Tibial nerve (tissue), 4 donors: ENCODE data around the gene PECR. TPM values are rescaled to one million over a fixed set of nuclear protein-coding genes. Genes with fewer than 3 reads are reported as not detected.

Experiments used
- DNase-seq, 2 donors: peaks; one replicate each; pipeline ENCODE4 v3.0.0-alpha.2; 2019; ENCODE audit warnings: low spot score in 2 of 2
- H3K27ac ChIP-seq, 4 donors: fragments of 200-600 bp; sonication (generic) in 3 of 4; one replicate each; pipeline ENCODE4 v1.5.1; 2017 to 2019; ENCODE audit warnings: mild to moderate bottlenecking in 1 of 4
- H3K27me3 ChIP-seq, 2 donors: fragments of 200-600 bp; sonication (generic) in 1 of 2; one replicate each; pipeline versions ENCODE4 v1.5.1 to v1.6.0; 2017 to 2019
- H3K36me3 ChIP-seq, 3 donors: fragments of 200-600 bp; sonication (generic); one replicate each; pipeline ENCODE4 v1.5.1; 2018 to 2019
- H3K4me1 ChIP-seq, 4 donors: fragments of 200-600 bp; sonication (generic) in 3 of 4; one replicate each; pipeline ENCODE4 v1.5.1; 2017 to 2019
- H3K4me3 ChIP-seq, 4 donors: fragments of 200-600 bp; sonication (generic) in 3 of 4; one replicate each; pipeline ENCODE4 v1.5.1; 2017 to 2019; ENCODE audit warnings: mild to moderate bottlenecking in 1 of 4, moderate library complexity in 1 of 4
- H3K9me3 ChIP-seq, 4 donors: fragments of 200-600 bp; sonication (generic) in 3 of 4; one replicate each; pipeline ENCODE4 v1.5.1; 2017 to 2019
- EP300 ChIP-seq, 2 donors: sonication (generic); formaldehyde crosslinking; IDR thresholded peaks; one replicate each; pipeline ENCODE4 v1.6.1; 2017; ENCODE audit warnings: antibody characterized with exemption in 2 of 2, mild to moderate bottlenecking in 1 of 2
- POLR2A ChIP-seq, 2 donors: fragments of 450-650 bp; IDR thresholded peaks; one replicate each; pipeline ENCODE4 v1.6.1; 2017; ENCODE audit warnings: antibody characterized with exemption in 2 of 2, mild to moderate bottlenecking in 2 of 2, moderate library complexity in 2 of 2
- WGBS, 2 donors: methylation state at CpG; one replicate each; pipeline ENCODE4 v1.1.5; 2018; 5-methylcytosine and 5-hydroxymethylcytosine counted together
- total RNA-seq, 4 donors: library from RNA; depleted of rRNA; stranded (reverse); fragments of >200 nt; gene quantifications; one replicate each; pipeline ENCODE4 v1.1.0, GENCODE V29; 2016
- TF ChIP-seq, protein P1 (sequence below), 5 experiments: fragments of 200-600 bp in 3 of 5; fragments of 450-650 bp in 2 of 5; sonication (generic) in 3 of 5; IDR thresholded peaks; one replicate each; pipeline ENCODE4 v1.5.1; 2016 to 2019; ENCODE audit warnings: antibody characterized with exemption in 5 of 5, mild to moderate bottlenecking in 3 of 5, moderate library complexity in 2 of 5

PECR gene
- total RNA-seq, 4 donors from 2014 or later, result 12.7 to 18.8 (median 16.0) TPM

DNA sequence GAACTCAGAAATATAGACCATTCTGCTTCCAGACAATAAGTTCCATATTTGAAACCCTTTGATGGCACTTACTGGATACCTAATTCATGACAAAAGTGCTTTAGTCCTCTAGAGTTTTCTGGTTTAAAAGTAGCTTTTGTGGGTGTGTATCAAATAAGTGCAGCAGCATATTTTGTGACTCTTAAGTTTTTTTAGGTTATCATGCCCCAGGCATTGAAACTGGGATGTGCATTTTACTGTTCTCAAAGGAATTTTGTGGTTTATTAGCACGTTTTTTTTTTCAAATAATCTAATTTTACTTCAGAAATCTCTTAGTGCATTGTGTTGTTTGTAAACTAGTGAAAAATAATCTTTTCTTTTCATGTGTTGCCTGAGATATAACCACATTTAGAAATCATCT lies 29.0 kb upstream of the PECR start:
- Histone ChIP-seq H3K27me3 (no peaks in the 10 kb centered on the region), H3K9me3 (no peaks in the 10 kb centered on the region), H3K4me1 (peaks cover 0 to 58% (median 22%) of the 10 kb centered on the region in 4 donors), H3K4me3 (peak overlapping the region in 2 of 4 donors; percentile 83 to 90), H3K36me3 (peaks cover 0 to 32% (median 0%) of the 10 kb centered on the region in 3 donors), H3K27ac (peak overlapping the region in 1 of 4 donors; percentile 95)
- WGBS, 2 donors, result 17 to 27% methylated on average over 1 of the region's 1 CpG
- TF ChIP-seq, protein P1, sequence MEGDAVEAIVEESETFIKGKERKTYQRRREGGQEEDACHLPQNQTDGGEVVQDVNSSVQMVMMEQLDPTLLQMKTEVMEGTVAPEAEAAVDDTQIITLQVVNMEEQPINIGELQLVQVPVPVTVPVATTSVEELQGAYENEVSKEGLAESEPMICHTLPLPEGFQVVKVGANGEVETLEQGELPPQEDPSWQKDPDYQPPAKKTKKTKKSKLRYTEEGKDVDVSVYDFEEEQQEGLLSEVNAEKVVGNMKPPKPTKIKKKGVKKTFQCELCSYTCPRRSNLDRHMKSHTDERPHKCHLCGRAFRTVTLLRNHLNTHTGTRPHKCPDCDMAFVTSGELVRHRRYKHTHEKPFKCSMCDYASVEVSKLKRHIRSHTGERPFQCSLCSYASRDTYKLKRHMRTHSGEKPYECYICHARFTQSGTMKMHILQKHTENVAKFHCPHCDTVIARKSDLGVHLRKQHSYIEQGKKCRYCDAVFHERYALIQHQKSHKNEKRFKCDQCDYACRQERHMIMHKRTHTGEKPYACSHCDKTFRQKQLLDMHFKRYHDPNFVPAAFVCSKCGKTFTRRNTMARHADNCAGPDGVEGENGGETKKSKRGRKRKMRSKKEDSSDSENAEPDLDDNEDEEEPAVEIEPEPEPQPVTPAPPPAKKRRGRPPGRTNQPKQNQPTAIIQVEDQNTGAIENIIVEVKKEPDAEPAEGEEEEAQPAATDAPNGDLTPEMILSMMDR (IDR thresholded peaks at IDR 0.05), result no peak
- no peak for TF ChIP-seq POLR2A (IDR thresholded peaks at IDR 0.05)
- TF ChIP-seq EP300 (IDR thresholded peaks at IDR 0.05), result no peak
- DNase-seq, result no peak

DNA sequence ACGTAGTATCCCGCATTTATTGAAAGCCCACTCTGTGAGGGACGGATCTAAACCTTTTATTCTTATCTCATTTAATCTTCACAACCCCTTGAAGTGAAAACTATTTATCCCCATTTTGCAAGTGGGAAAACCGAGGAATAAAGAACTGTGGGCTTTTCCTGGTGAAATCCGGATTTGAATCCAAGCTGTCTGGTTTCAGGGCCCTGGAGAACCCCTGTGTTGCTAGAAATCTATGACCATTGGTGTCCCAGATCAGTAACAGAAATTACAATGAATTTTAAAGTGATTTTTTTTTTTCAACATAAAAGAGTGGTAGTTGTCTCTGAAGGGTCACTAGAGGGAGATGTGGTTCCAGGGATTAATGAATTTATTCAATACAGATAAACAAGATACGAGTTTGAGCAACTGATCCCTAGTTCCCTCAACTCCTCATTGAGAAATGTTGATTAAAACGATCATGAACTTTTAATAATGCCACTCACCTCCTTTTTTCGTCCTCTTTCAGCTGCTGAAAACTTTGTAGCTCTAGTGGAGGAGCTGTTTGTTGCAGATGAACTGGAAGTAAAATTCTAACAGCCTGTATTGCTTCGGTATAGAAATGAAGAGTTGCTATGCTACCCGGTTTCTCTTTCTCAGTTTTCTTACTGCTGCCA lies 28.5 kb upstream of the PECR start:
- WGBS, 2 donors, result 3 to 7% methylated on average over 10 of the region's 10 CpGs
- H3K36me3 ChIP-seq, result peaks cover 0 to 32% (median 0%) of the 10 kb centered on the region in 3 donors
- no peak for DNase-seq
- H3K27ac ChIP-seq, result peak overlapping the region; percentile 72 to 95 (median 90)
- H3K4me3 ChIP-seq, result peak overlapping the region; percentile 77 to 90 (median 84)
- TF ChIP-seq, protein P1 (IDR thresholded peaks at IDR 0.05), result peak; percentile 24 to 40 (median 37)
- TF ChIP-seq EP300 (IDR thresholded peaks at IDR 0.05) (no peak), POLR2A (IDR thresholded peaks at IDR 0.05) (no peak)
- no peaks in the 10 kb centered on the region for H3K27me3 ChIP-seq
- H3K4me1 ChIP-seq, result peaks cover 0 to 53% (median 17%) of the 10 kb centered on the region in 4 donors
- no peaks in the 10 kb centered on the region for H3K9me3 ChIP-seq

DNA sequence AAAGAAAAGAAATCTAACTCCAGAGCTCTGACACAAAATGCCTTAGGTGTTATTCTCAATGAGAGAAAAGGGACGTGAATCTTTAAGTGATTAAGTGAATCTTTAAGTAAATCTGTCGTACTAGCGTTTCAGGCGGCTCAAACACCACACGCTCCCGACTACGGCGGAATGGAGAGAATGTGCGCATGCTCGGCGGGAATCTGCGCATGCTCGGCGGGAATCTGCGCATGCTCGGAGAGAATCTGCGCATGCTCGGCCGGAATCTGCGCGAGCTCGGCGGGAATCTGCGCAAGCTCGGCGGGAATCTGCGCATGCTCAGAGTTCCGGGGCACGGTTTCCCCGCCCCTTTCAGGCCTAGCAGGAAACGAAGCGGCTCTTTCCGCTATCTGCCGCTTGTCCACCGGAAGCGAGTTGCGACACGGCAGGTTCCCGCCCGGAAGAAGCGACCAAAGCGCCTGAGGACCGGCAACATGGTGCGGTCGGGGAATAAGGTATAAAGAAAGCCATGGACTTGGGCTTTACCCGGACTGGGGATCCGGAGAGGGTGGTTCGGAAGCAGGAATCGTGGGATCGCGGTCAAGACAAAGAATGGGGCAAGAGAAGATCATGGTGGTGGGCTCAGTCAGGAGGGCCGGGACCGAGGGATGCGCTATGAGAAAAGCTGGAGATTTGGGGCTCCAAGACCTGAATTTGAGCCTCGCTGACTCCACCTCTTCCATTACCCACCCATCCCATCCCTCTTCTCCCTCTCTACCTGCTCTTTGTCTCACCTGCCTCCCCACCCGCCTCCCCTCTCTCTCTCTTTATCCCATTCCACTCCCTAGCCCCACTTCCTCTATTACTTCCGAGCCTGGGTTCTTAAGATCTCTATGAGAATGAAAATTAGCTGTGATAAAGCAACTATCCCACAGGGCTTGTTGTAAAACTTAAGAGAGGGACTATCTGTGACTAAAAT lies 27.6 kb upstream of the PECR start, which contains the start of gene XRCC5:
TSS of gene XRCC5 (plus strand) at position 382 of the 955 bp plus-strand sequence. CDS start at position 471, 89 bp downstream.
- no peaks in the 10 kb centered on the region for H3K27me3 ChIP-seq
- DNase-seq, result peak; percentile 91 to 92
- 0% methylated on average over 47 to 57 of the region's 57 CpGs for WGBS, 2 donors

DNA sequence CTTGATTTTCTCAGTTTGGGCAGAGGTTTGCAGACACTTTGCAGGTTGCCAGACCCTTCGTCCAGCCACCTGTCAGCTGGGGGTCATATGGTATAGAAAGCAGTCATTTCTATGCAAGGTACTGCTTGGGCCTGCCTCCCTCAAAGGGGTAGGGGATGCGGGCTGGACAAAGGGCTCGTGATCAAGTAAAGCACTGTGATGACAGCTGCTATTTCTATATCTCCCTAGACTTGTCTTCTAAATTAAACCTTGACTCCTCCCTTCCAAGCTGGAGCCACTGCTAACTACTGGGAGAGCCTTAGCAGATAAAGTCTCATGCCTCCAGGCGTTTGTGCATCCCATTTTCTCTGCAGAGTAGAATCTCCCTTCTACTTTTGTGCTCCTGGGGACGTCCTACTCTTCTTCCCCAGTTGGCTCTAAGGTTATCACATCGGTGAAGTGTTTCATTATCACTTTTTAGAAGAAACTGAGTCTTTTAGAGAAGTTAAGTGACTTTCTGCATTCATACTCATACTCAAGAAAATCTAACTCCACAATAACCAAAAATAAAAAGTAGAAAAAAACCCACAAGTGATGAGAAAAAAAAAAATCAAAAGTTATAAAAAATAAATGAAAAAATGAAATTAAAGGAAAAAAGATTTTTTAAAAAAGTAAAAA lies 26.8 kb upstream of the PECR start:
- Histone ChIP-seq H3K36me3 (peaks cover 0 to 22% (median 0%) of the 10 kb centered on the region in 3 donors), H3K27me3 (no peaks in the 10 kb centered on the region), H3K4me3 (peak overlapping the region; percentile 13 to 90 (median 80)), H3K27ac (peak overlapping the region; percentile 26 to 95 (median 90)), H3K4me1 (peaks cover 0 to 41% (median 17%) of the 10 kb centered on the region in 4 donors), H3K9me3 (no peaks in the 10 kb centered on the region)
- TF ChIP-seq EP300 (IDR thresholded peaks at IDR 0.05), result no peak
- TF ChIP-seq POLR2A (IDR thresholded peaks at IDR 0.05), result no peak
- TF ChIP-seq, protein P1 (IDR thresholded peaks at IDR 0.05), result no peak
- 51 to 55% methylated on average over 6 of the region's 6 CpGs for WGBS, 2 donors
- DNase-seq, result no peak

More for the DNA sequence above, 27.6 kb upstream of the PECR start, which contains the start of gene XRCC5:
- Histone ChIP-seq H3K36me3 (peaks cover 0 to 30% (median 0%) of the 10 kb centered on the region in 3 donors), H3K9me3 (no peaks in the 10 kb centered on the region), H3K27ac (peak within 1 kb of the TSS; percentile 72 to 95 (median 90)), H3K4me1 (peaks cover 0 to 49% (median 17%) of the 10 kb centered on the region in 4 donors), H3K4me3 (peak within 1 kb of the TSS; percentile 77 to 90 (median 84))
- TF ChIP-seq, protein P1 (IDR thresholded peaks at IDR 0.05), result peak in 1 of 5 experiments; percentile 17
- TF ChIP-seq POLR2A (IDR thresholded peaks at IDR 0.05) (peak; percentile 35 to 71), EP300 (IDR thresholded peaks at IDR 0.05) (peak; percentile 78 to 93)
